HK-2 (cell line): ENCODE measurements around the gene DKC1.
A peak's percentile ranks its signal among the peaks of the same experiment; 100 is the strongest.
"Not testable (repeated sequence)": the region's sequence is repeated elsewhere in the genome, so short reads cannot be mapped to it uniquely, and the experiment has no call there.

ENCODE experiments used
- DNase-seq: peaks from one replicate; pipeline ENCODE4 v3.0.0-alpha.2; 2018; ENCODE audit not compliant: unreplicated experiment

Gene DKC1

DNA sequence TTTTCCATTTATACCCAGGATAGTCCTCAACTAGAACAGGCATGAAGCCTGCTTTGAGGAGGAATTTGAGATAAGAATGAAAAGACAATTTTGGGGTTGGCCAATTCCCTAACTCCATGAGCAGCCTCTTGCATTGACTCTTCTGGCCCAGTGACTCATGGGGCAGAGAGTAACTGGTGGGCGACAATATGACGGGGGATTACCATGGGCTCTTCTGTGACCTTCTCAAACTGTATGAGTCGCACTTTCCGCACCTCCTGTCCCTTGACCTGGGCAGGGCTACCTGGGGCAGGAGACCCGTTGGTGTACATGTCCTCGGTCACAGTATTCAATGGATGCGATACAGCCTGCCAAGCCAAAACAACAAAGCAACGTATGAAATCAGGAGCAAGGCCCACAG, 29.3 kb downstream of the DKC1 start:
- DNase-seq: no peak

- no peak for DNase-seq
These were observed 30.6 kb downstream of the DKC1 start for GRCh38 chrX:154793084-154793795.

- DNase-seq: no peak
These were observed 32.4 kb downstream of the DKC1 start for GRCh38 chrX:154795016-154795415.

DNA sequence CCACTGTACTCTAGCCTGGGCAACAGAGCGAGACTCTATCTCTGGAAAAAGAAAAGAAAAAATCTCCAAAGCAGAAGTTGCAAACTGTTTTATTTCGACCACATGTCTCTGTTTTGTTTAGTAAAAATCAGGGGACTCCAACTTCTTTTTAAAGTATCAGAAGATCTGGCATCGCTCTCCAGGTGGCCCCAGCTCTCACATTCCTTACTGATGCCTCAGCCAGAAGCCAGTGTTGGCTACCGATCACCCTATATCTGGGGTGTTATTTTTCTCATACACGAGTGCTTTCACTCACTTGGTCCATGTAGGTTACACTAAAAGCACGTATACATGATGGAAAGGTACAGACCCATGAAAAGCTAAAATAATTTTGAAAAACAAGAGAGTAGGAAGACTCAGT, 34.3 kb downstream of the DKC1 start:
- no peak for DNase-seq

GRCh38 chrX:154799556-154800348, 37.1 kb downstream of the DKC1 start:
- peak; percentile 29 for DNase-seq

DNA sequence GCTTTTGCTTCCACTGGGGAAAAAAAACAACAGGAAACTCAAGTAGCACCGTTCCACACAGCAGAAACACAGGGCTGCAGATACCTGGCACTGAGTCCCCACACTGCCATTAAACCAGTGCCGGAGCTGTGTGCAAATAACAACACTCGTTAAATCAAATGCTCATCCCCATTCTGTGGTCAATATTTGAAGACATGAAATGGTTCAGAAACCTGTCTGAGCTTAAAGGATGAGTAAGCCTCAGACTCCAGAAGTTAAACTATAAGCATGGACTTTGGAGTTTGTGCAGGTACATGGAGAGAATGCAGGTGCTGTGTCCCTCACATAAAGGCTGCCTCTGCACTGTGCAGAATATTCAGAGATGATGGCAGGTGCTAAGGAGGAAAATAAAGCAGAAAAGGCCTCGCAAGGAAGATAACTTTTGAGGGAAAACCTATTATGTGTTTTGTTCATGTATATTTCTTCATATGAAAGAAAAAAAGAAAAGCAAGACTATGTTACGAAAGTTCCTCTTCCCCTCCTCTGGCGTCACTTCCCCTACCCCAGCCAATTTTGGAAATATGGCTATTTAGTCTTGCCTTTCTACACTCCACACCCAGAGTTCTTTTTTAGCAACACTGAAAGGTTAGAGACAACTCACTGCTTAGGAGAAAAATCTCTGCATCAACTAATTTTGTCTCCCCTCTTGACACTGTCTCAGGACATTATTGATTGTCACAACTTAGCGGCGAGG, 38.0 kb downstream of the DKC1 start:
- no peak for DNase-seq

GRCh38 chrX:154802947-154803346, 40.3 kb downstream of the DKC1 start:
- DNase-seq: no peak

DNA sequence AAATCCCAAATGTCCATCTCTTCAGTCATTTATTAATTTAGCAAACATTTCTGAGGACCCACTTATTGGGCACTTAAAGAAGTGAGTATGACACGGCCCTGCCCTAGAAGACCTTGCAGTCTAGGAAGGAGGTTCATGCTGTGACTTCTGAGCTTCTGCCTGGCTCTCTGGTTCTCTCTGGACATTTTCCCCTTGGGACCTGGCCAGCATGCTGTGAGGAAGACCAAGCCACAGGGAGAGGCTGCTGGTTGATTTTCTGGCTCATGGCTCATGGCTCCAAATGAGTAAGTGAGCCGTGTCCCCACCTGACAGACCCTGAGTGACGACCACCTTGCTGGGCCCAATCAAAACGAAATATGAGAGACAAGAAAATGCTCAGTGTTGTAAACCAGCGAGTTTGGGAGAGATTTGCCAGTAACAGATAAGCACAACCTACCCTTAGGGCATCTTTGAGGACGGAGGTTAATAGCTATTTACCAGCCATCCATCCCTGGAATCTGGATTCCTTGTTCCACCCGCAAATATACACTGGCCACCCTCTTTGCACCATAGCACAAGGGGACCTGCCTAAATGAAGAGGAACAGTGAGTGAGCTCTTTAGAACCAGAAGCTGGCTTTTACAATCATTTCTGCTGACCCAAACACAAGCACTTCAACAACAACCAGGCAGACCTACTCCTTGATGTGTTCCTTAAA, 41.7 kb downstream of the DKC1 start:
- no peak for DNase-seq

GRCh38 chrX:154804957-154805695, 42.5 kb downstream of the DKC1 start, which contains the start of gene MPP1:
MPP1 (minus strand) TSS chrX:154805485; CDS start chrX:154805373, 112 bp downstream.
- peak; percentile 75 for DNase-seq

GRCh38 chrX:154805696-154806091, 43.0 kb downstream of the DKC1 start:
- no peak for DNase-seq

DNA sequence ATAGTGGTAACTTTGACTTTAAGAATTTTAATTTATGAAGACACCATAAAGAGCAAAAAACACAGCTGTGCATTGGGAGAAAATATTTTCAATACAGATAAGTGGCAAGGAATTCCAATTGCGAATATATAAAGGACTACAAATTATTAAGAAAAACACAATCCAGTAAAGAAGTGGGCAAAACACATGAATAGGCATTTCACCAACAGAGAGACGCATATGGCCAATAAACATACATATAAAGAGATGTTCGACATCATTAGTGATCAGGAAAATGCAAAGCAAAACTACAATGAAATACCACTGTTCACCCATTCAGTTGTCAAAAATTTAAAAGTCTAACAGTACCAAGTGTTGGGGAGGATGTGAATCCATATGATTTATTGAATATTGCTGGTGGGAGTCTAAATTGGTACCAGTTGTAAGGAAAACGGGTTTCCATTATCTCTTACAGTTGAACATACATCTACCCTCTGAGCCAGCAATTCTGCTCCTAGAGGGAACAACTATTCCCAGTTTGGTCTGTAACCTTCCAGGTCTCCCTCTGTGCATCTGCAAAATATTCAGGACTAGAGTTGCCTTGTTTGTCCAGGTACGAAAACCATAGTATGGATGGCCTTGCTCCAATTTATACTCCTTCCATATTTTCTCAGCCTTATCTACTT, 44.3 kb downstream of the DKC1 start:
- no peak for DNase-seq

GRCh38 chrX:154809939-154810665, 47.4 kb downstream of the DKC1 start:
- no peak for DNase-seq

DNA sequence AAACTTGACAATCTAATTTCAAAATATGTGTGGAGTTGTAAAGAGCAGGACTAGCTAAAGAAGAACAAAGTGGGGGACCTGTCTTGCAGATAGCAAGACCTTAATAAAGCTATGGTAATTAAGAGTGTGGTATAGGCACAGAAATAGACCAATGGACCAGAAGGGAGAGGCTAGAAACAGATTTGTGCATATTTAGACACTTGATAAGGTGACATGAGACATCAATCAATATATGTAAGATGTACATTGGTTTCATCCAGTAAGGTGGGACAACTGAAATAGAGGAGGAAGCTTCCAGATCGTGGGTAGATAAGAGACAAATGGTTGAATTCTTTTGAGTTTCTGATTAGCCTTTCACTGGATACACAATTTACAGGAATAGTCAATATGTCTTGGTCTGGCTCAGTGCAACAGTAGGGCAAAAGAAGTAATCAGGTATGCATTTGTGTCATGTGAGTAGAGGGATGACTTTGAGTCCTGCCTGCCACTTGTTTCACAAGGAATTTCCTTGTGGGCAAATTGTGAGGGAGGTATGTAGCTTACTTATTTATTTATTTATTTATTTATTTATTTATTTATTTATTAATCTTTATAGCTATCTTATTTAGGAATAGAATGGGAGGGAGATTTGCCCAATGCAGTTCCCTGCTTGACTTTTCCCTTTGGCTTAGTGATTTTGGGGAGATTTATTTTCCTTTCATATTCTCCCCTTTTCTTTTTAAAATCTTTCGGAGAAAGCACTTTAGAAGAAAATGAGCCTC, 49.9 kb downstream of the DKC1 start:
- DNase-seq: no peak

GRCh38 chrX:154813801-154814200, 51.1 kb downstream of the DKC1 start:
- DNase-seq: no peak

DNA sequence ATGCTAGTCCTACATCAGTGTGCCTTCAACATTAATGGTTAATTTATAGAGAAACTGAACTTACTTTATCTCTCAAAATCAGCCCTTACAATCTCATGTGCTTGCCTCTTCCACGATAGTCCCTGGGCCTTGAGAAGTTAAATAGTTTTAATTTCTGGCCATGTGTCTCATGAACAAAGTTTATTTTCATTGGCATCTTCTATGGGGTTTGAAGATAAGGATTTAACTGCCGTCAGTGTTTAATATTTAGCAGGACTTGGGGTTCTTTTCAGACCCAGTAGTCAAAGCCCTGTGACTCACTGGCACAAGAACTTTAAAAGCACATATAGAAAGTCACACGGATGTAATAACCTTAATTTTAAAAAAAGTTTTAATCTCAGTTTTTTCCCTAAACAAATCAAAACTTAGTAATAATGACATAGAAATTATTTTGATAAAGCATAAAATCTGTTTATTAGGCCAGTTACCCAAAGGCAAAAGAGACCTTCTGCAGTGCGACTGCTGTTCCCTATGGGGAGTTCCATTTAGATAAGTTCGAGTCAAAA, 52.7 kb downstream of the DKC1 start:
- no peak for DNase-seq

DNA sequence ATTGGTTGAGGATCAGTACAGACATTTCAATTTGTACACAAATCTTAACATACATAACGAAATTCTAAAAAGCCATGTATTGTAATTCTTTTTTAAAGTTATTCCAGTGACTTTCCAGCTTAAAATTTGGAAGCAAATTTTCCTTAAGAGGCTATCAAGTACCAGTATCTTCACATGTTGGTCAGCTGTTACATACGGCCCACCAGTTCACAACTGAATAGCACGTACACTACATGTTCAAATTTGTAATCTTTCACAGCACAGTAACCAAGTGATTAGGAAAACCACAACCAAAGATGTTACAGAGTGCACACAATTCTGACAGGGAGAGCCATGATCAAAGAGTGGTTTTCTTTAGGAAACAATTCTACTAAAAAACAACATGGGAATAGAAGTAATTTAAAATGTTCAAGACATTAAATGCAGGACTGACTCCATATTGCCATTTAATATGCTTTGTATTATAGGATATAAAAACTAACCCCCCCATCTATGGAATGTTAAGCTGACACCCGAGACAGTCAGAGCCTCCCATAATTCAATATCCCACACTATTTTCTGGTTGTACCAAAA, 53.7 kb downstream of the DKC1 start:
- DNase-seq: not testable (repeated sequence)

DNA sequence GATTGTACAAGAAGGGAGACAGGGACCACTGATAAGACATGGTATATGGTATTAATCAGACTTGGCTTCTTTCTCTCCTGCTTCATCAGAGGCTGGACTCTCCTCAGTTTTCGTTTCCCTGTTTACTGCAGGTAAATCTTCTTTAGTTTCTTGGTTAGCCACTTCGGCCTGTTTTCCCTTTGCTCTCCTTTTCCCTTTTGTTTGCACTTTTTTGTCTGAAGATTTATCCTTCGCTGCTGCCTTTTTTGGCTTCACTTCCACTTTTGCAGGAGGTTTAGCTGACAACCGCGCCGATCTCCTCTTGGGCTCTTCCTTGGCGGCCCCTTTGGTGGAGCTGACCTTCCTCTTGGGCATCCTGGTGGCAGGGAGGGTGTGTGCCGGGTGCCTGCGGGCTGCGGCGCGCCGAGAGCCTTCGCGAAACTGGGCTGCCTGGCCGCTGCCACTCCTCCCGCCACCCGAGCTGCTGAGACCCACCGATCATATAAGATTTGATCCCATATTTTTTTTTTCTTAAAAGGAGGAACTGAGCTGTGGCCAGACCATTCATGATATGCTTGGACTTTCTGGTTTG, 54.5 kb downstream of the DKC1 start:
- not testable (repeated sequence) for DNase-seq
